GM18870 (cell line): Measurements from ENCODE around the gene CALML3.

ENCODE experiments used
- ATAC-seq: cut with Tn5 transposase; IDR thresholded peaks from one replicate; pipeline ENCODE4 v1.9.1; 2021; ENCODE audit warnings: moderate library complexity; ENCODE audit not compliant: unreplicated experiment

CALML3 gene

GRCh38 chr10:5506246-5506645, 18.5 kb upstream of the CALML3 start:
- ATAC-seq: no peak

DNA sequence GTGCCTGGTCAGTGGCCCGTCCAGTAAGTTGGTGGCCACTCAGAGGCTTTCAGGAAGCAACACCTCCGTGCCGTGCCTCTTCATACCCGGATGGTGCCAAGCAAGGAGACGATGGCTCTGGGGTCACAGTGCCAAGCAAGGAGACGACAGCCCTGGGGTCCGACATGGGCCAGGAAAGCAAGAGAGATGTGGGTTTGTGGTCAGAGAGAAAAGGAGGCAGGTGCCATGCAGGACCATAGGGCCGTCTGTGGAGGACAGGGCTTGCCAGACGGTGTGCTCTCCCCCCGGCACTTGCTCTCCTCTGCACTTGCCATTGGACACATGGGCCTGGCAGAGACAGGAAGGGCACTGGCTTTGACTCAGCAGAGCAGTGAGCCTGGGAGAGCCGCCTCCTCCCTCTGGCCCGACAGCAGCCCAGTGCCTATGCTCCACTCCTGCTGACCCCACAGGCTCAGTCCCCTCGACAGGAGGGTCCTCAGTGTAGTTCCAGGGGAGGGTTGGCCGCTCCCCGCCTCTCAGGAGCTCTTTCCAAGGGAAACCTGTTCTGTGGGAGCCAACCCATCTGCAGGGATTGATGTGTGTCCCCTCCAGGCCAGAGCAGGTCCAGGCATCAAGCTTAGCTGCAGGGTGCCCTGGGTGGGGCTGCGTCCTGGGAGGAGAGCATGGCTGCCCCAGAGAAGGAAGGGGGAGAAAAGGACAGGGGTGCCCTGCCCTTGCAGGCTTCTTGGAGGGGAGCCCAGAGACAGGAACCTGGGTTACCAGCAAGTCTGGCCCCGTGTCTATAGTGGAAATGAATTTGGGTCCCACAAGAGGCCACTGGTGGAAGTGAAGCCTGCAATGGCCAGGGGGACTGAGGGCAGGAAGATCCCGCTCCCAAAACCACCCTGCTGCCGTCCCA, 17.8 kb upstream of the CALML3 start:
- ATAC-seq: no peak

GRCh38 chr10:5507649-5508131, 17.1 kb upstream of the CALML3 start:
- no peak for ATAC-seq

GRCh38 chr10:5508161-5508604, 16.6 kb upstream of the CALML3 start:
- no peak for ATAC-seq

DNA sequence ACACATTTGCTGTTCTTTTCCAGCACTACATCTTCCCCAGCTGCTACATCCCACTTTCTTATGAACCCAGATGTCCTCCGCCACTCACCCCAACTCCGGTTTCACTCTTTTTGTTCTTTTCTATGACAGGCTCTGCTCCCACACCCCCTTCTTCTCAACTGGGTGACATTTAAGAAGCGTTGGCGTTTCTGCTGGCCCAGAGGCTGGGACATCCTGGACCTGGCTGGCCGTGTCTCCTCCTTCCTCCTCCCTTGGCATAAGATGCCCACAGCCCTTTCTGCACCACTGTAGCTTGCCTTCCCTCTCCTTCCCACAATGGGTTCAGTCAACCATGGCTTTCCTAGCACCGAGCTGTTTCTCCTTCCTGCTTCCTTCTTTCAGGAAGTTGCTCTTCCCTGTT, 16.0 kb upstream of the CALML3 start:
- ATAC-seq: no peak

DNA sequence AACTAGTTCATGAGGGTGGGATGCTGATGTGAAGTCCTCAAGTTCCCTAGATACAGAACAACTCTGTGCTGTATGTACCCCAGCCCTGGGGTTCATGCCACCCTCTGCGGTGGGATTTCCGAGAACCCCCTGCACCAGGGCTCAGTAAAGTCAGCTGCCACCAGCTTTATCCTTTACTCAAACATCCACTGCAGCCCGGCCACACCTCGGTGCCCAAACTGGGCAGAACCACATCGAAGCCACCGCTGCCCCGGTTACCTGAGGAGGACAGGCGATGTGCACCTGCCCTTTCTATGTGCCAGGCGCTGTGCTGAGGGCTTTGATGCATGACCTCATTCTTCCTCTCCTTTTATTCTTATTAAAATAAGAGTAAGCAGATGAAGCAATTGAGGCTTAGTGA, 15.5 kb upstream of the CALML3 start:
- no peak for ATAC-seq

DNA sequence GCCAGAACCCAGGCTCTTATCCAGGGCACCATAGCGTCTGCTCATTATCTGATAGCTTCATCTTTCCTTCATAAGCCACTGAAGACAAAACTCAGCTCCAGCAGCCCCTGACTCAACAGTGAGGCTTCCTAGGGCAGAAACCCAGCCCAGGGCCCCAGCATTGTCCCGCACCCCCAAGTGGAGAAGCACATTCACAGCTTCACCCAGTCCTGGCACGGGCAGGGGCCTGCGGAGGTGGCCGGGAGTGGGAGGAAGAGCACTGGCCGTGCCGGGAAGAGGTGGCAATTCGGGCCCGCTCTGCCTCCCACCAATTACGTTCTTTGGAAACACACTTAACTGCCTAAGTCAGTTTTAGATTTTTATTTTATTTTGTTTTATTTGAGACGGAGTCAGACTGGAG, 15.1 kb upstream of the CALML3 start:
- no peak for ATAC-seq

DNA sequence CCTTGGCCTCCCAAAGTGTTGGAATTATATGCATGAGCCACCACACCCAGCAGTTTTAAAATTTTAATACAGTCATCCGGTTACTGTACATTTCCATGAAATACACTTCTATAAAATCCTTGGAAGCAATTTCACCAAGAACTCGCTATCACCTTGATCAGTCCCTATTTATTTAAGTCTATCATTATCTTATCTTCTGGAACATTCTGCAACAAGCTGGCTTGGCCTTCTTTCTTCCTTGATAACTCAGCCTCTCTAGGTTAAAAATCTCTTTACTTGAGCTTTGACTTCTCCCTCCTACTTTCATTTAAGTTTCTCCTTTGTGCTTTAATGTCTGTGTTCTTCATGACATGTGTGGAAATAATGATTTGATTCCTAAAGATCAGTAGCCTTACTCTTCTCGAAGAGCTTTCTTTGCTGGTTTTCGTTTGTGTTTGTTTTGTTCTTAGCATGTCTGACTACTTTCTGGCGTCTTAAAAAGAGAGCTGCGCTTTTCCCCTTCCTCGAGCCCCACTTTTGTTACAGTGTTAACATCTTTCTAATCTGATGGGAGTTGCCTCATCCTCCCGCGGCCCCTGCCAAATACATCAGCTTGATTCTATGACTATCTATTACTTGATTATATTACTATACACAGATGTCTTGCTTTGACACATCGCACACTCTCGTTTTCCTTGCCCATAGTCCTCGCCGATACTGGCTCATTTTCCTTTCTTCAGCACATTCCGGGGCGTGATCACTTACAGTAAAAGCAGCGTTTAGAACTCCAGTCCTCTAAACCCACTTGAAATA, 14.3 kb upstream of the CALML3 start:
- ATAC-seq: no peak

DNA sequence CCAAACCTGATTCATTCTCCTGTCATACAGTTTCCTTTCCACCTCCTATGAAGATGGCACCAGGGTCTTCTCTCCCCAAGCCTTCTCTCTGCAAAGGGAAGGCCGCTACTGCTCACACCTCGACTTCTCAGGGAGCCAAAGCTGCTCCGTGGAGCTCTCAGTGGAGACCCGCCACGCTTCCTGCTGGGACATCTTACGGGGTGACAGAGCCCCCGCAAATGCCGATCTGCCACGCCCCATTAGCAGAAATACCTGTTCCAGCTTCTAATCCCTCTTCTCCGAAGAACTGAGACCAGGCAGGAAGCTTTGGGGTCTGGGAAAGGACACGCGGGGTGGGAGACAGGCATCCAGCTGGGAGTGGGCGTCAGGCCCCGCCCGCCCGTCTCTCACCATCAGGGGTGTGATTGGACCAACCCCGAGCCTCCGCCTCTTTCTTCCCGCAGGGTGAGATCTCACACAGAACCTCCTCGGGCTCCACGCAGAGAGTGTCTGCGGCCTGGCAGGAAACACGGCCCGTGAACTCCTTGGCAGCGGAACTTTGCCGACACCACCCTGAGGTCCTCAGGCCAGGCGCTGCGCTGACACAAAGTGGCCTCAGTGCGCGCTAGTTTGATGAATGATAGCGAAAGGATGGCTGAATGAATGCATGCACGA, 13.4 kb upstream of the CALML3 start:
- no peak for ATAC-seq

DNA sequence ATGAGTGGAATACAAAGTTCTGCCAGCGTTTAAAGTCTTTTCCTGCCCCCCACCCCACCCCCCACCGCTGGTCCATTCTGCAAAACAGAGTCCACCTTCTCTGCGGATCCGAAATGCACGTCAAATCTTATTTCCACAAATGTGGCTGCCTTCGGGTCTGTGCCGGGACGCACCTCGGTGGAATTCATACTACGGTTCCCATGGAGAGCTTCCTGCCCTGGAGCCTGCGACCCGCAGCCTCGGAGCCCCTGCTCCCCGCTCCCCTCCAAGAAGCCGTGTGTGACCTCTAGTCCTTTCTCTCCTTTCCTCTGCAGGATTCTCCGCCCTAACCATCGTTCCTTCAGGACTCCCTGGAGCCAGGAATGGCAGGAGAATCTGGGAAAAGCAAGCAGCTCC, 12.9 kb upstream of the CALML3 start:
- ATAC-seq: no peak

GRCh38 chr10:5512331-5512730, 12.4 kb upstream of the CALML3 start:
- no peak for ATAC-seq

- no peak for ATAC-seq
Measured at GRCh38 chr10:5512881-5513612, 11.7 kb upstream of the CALML3 start.

DNA sequence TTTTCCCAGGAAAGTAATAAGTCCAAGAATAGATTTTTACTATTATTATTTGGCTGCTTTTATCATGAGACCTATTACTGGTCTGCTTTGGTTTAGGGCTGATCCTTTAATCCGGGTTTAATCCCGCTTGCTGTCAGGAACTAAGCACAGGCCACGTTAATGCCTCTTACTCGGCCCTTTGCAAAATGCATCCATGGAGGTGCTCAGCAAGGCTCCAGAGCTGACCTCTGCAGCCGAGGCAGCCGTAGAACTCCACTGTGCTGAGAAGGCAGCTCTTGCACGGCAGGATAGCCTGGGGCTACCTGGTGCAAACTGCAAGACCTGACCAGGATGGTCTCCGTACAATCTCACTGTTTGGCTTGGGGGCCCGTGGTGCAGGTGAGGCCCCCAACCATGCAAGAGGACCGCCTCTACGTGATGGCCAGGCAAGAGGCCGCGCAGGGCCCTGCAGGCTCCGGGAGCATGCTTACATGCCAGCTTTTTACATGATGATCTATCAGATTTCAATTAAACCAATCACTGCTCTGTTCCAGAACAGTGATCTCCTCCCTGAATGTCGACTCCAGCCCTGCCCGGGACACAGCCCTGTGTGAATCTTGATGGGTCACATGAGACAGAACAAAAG, 10.4 kb upstream of the CALML3 start:
- no peak for ATAC-seq

GRCh38 chr10:5515948-5516761, 8.6 kb upstream of the CALML3 start:
- no peak for ATAC-seq

DNA sequence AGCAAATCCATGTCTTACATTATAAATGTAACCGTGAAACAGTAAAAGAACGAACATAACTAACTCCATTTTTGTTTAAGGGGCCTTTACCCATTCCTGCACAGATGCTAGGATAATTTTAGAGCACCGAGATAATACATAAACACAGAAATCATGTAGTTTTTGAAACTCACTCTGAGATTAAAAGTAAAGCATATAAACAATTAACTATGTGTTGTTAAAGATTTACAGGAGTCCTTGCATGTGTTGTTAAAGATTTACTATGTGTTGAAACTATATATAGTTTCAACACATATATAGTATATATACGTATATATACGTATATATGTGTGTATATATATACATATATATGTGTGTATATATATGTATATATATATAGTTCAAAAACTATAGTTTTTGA, 7.2 kb upstream of the CALML3 start:
- ATAC-seq: no peak

DNA sequence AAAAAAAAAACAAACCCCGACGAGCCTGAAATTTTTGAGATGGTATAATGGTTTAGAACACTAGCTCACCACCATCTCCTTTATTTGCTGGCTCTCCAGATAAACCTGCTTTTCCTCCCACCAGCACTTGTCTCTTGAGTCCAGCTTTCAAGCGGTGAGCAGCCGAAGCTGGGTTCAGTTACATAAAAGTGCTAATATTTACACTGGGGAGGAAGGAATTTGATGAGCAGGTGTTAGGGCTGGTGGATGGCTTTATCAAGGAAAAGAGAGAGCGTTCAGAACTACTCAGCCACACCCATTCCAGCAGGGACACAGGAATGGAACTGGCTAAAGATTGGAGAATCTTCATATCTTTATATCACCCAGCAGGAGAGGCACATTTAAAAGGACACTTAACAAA, 6.6 kb upstream of the CALML3 start:
- no peak for ATAC-seq

DNA sequence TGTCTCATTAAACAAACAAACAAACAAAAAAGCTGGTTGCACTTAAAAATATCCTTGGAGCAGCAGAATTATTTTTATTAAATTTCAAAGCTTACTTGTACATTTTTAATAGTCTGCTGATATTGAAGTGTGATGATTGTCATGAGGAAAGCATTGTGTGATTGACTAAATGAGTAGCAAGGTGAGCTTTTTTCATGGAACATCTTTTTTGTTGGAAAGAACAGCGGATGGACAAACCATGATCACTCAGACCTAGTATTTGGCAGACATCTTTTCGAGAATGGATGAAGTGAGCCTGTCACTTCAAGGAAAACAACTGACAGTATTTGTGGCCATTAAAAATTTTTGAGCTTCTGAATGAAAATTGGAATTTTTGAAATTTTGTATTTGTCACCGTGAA, 5.7 kb upstream of the CALML3 start:
- no peak for ATAC-seq

GRCh38 chr10:5522913-5523560, 1.7 kb upstream of the CALML3 start:
- ATAC-seq: no peak
